Loucy (cell line): Measurements from ENCODE around the gene ZNF410.

Source experiments
- EZH2phosphoT487 ChIP-seq: fragments of 200-600 bp; IDR thresholded peaks from 2 replicates; pipeline ENCODE4 v1.6.1; 2018; ENCODE audit warnings: antibody characterized with exemption, mild to moderate bottlenecking, moderate library complexity, borderline replicate concordance
- TF ChIP-seq, protein P1 (sequence below): fragments of 200-600 bp; sonication (generic); conservative IDR thresholded peaks from 2 replicates; pipeline ENCODE4 v1.5.1; 2014; ENCODE audit warnings: mild to moderate bottlenecking, antibody characterized with exemption, low read length

DNA sequence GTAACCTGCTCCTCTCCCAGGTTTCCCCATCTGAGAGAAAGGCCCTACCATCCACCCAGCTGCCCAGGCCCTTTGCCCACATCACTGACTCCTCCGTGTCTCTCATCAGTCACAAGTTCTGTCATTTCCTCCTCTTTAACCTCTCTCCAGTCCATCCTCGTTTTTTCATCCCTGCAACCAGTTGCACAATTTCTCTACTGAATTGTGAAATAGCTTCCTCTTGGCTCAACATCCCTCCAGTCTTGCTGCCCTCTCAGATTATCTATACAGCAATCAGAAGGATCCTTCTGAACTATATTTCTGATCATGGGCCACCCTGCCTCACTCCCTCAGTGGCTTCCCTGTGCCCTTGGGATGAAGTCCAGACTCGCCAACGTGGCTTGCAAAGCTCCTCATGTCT lies 56.4 kb downstream of the ZNF410 start:
- TF ChIP-seq, protein P1, sequence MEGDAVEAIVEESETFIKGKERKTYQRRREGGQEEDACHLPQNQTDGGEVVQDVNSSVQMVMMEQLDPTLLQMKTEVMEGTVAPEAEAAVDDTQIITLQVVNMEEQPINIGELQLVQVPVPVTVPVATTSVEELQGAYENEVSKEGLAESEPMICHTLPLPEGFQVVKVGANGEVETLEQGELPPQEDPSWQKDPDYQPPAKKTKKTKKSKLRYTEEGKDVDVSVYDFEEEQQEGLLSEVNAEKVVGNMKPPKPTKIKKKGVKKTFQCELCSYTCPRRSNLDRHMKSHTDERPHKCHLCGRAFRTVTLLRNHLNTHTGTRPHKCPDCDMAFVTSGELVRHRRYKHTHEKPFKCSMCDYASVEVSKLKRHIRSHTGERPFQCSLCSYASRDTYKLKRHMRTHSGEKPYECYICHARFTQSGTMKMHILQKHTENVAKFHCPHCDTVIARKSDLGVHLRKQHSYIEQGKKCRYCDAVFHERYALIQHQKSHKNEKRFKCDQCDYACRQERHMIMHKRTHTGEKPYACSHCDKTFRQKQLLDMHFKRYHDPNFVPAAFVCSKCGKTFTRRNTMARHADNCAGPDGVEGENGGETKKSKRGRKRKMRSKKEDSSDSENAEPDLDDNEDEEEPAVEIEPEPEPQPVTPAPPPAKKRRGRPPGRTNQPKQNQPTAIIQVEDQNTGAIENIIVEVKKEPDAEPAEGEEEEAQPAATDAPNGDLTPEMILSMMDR, result no peak
- TF ChIP-seq EZH2phosphoT487, result no peak
